ENCODE measurements around the gene BRD3.

The BRD3 gene

DNA sequence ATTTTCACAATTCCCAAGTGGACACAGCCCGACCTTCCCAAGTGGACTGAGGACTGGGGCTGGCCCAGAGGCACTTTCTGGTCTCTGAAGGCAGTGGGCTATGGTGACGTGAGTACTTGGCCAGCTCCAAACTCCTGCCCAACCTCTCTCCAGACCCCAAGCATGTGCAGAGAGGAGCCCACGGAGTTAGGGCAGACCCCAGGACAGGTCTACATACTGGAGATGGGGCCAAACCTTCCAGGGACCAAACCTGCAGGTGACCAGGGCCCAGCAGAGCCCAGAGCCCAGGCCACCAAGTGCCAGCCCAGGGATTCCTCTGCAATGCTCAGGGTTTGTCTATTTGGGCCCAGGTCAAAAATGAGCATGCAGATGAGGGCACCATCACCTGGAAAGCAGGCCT lies 15.3 kb downstream of the BRD3 start:
- TF ChIP-seq, protein P1, sequence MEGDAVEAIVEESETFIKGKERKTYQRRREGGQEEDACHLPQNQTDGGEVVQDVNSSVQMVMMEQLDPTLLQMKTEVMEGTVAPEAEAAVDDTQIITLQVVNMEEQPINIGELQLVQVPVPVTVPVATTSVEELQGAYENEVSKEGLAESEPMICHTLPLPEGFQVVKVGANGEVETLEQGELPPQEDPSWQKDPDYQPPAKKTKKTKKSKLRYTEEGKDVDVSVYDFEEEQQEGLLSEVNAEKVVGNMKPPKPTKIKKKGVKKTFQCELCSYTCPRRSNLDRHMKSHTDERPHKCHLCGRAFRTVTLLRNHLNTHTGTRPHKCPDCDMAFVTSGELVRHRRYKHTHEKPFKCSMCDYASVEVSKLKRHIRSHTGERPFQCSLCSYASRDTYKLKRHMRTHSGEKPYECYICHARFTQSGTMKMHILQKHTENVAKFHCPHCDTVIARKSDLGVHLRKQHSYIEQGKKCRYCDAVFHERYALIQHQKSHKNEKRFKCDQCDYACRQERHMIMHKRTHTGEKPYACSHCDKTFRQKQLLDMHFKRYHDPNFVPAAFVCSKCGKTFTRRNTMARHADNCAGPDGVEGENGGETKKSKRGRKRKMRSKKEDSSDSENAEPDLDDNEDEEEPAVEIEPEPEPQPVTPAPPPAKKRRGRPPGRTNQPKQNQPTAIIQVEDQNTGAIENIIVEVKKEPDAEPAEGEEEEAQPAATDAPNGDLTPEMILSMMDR (IDR thresholded peaks at IDR 0.05; ENCODE audit: extremely low read depth, missing control alignments) = no peak
- no peak for DNase-seq (ENCODE audit: low spot score)

DNA sequence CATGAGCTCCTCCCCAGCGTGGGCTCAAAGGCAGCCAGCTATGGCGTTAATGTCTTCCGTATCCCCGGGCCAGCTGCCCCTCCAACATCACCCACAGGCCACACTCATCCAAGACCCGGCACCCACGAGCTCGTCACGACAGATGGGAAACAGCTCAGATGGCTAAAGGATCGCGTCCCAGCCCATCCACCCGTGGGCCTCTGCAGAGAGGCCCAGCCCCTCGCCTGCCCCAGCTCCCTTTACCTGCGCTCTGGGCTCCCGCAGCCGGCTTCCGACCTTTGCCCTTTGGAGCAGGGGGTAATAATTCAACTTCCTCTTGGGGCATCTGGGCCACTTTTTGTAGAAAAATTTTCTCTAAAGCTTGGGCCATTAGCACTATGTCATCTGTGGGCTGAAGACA lies 16.5 kb downstream of the BRD3 start:
- TF ChIP-seq, protein P1 (IDR thresholded peaks at IDR 0.05; ENCODE audit: extremely low read depth, missing control alignments) = no peak
- no peak for DNase-seq (ENCODE audit: low spot score)

DNA sequence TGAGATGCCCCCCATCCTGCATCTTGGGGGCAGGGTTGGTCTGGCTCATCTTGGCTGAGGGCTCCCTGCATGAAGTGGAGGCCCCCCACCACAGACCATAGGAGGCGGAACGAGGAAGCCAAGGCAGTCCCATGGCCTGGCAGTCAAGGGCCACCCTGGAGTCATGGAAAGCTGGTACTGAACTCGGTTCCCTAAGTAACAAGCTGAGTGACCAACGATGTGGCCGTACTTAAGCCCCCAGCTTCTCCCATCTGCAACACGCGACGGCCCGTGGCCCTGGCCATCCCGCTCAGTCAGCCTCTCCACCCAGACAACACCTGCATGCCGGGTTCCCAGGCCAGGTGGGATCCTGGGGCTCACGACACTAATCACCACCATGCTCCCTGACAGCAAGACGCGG lies 17.1 kb downstream of the BRD3 start:
- no peak for DNase-seq (ENCODE audit: low spot score)
- TF ChIP-seq, protein P1 (IDR thresholded peaks at IDR 0.05; ENCODE audit: extremely low read depth, missing control alignments) = no peak

DNA sequence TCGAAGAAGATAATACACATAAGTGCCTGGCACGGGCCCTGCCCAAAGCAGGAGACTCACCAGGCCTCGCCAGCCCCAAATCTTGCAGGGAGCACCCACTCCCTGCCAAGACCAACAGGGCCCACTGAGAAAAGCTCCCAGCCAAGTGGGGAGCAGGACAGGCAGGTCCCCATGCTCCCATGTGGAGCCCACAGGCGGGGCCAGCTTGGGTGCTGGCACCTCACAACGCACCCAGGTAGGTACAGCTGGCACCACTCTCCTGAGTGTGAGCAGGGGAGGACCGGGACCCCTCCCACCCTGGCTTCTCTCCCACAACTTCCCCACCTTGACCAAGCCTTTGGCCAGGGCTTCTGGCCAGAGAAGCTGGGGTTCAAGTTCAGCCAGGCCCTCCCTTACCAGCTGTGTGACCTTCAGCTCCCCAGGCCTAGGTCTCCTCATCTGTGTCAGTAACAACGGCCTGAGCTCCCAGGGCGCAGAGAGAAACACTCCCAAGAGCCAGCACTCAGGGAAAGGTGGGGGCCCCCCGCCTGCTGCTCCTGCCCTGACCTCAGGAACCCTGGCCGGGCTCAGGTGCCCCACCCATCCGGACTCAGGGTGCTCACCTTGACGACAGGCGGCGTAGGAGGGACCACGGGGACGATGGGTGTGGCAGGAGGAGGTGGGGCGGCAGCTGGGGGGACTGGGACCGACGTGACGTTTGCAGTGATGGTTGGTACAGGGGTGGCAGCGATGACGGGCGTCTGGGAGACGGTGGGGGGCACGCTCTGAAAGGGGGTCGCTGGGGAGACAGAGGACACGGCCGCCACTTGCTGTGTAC lies 17.8 kb downstream of the BRD3 start:
- TF ChIP-seq, protein P1 (IDR thresholded peaks at IDR 0.05; ENCODE audit: extremely low read depth, missing control alignments) = no peak
- DNase-seq (ENCODE audit: low spot score) = no peak

DNA sequence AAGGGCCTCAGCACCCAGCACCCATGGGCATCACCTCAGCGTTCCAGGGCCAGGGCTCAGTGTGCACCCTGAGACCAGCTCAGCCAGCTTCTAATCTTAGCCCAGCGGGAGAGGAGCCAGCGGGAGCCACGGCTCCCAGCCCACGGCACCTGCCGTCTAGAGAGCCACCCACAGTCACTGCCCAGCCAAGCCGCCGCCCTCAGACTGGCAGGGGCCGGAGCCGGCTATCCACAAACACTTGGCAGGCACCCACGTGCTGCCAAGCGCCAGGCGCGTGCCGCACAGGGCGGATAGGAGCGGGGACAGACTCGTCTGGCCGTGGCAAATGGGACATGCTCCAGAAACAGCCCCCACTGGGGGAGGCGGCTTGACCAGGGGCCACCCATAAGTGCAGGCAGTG lies 18.6 kb downstream of the BRD3 start:
- no peak for DNase-seq (ENCODE audit: low spot score)
- TF ChIP-seq, protein P1 (IDR thresholded peaks at IDR 0.05; ENCODE audit: extremely low read depth, missing control alignments) = no peak

DNA sequence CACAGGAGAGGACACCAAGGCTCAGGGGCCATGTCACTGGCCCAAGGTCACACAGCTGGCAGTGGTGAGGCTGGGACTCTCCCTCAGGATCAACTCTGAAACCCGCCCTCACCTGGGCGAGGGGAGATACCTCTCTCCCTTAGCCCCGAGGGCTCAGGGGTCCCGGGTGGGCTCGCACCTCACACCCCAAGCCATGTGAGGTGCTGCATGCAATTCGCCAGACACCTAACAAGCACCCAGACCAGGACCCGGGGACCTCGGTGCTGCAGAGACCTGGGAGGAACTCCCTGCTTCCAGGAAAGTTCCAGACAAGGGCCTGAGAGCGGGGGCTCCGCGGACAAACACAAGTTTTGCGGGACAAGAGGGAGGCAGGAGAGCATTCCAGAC lies 19.3 kb downstream of the BRD3 start:
- no peak for DNase-seq (ENCODE audit: low spot score)
- TF ChIP-seq, protein P1 (IDR thresholded peaks at IDR 0.05; ENCODE audit: extremely low read depth, missing control alignments) = no peak

DNA sequence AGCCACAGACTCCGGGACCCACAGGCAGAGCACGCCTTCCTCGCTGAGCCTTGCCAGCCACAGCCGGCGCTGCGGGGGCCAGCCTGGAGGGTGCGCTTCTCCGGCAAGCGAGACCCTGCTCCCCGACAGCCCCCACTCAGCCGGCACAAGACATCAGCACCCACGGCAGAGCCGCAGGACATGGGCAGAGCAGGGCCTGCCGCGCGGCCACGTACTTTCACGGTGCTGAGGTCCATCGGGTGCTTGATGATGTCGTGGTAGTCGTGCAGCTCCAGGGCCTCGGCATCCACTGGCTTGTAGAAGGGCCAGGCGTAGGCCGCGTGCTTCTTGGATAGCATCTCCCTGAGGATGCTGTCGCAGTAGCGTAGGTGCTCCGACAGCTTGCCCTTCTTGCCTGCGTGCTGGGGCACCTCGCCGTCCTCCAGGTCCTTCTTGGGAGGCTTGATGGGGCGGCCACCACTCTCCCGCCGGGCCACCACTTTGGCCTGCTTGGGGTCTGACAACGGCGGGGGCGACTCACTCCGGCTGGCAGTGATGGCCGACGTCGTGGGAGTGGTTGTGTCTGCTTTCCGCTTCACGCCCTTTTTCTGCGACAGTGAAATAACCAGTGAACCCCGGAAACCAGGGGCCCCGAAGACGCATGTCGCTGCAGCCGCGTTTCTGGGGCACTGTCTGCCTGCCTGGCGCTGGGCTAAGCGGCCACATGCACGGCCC lies 19.8 kb downstream of the BRD3 start:
- TF ChIP-seq, protein P1 (IDR thresholded peaks at IDR 0.05; ENCODE audit: extremely low read depth, missing control alignments) = no peak
- no peak for DNase-seq (ENCODE audit: low spot score)

Data from GM20000 (cell line).